Endometrium (tissue), 2 donors: ENCODE measurements around the gene PACSIN2.
"Not testable (repeated sequence)": the region's sequence is repeated elsewhere in the genome, so short reads cannot be mapped to it uniquely, and the experiment has no call there.

Source experiments
- FAIRE-seq: peaks from 2 replicates; lab custom pipeline; 2012; peaks lifted over from hg19 to GRCh38; lab: Jason Lieb, UNC
- donor health status: control.
- donor health status: control.

PACSIN2 gene

GRCh38 chr22:42991010-42991651 is 23.8 kb downstream of the PACSIN2 start:
- FAIRE-seq = no peak

- no peak for FAIRE-seq
Measured at GRCh38 chr22:42990131-42990838, 24.7 kb downstream of the PACSIN2 start.

GRCh38 chr22:42986115-42986514 is 28.8 kb downstream of the PACSIN2 start:
- no peak for FAIRE-seq

GRCh38 chr22:42985531-42985905 is 29.4 kb downstream of the PACSIN2 start:
- FAIRE-seq = no peak

GRCh38 chr22:42984814-42985530 is 30.0 kb downstream of the PACSIN2 start:
- FAIRE-seq = no peak

GRCh38 chr22:42984397-42984796 is 30.6 kb downstream of the PACSIN2 start:
- no peak for FAIRE-seq

- no peak for FAIRE-seq
Measured at GRCh38 chr22:42983470-42983869, 31.5 kb downstream of the PACSIN2 start.

GRCh38 chr22:42979606-42980005 is 35.3 kb downstream of the PACSIN2 start:
- no peak for FAIRE-seq

GRCh38 chr22:42978453-42979103 is 36.4 kb downstream of the PACSIN2 start:
- no peak for FAIRE-seq

- FAIRE-seq = no peak
Measured at GRCh38 chr22:42977569-42977968, 37.4 kb downstream of the PACSIN2 start.

- no peak for FAIRE-seq
Measured at GRCh38 chr22:42976217-42976933, 38.6 kb downstream of the PACSIN2 start.

- no peak for FAIRE-seq
Measured at GRCh38 chr22:42974223-42974622, 40.7 kb downstream of the PACSIN2 start.

GRCh38 chr22:42973536-42973881 is 41.4 kb downstream of the PACSIN2 start:
- no peak for FAIRE-seq

- FAIRE-seq = no peak
Measured at GRCh38 chr22:42972649-42973535, 42.1 kb downstream of the PACSIN2 start.

GRCh38 chr22:42971473-42971860 is 43.5 kb downstream of the PACSIN2 start:
- not testable (repeated sequence) for FAIRE-seq

GRCh38 chr22:42970029-42970428 is 44.9 kb downstream of the PACSIN2 start:
- FAIRE-seq = no peak

- FAIRE-seq = no peak
Measured at GRCh38 chr22:42969348-42969975, 45.5 kb downstream of the PACSIN2 start.

- no peak for FAIRE-seq
Measured at GRCh38 chr22:42967933-42968332, 47.0 kb downstream of the PACSIN2 start.

GRCh38 chr22:42967005-42967404 is 47.9 kb downstream of the PACSIN2 start:
- FAIRE-seq = no peak

GRCh38 chr22:42966497-42966896 is 48.5 kb downstream of the PACSIN2 start:
- FAIRE-seq = no peak
